Globus pallidus (tissue), 1 donor: ENCODE data around the gene KSR2.
"Not testable (repeated sequence)": the region's sequence is repeated elsewhere in the genome, so short reads cannot be mapped to it uniquely, and the experiment has no call there.

Experiments used
- DNase-seq: peaks from one replicate; pipeline ENCODE4 v3.0.0-alpha.2; 2015; ENCODE audit warnings: low spot score

KSR2 gene

GRCh38 chr12:117821480-117822175 lies 147.2 kb downstream of the KSR2 start:
- no peak for DNase-seq

GRCh38 chr12:117820216-117820907 lies 148.4 kb downstream of the KSR2 start:
- DNase-seq, result no peak

- no peak for DNase-seq
These were observed 149.6 kb downstream of the KSR2 start for GRCh38 chr12:117819160-117819559.

- no peak for DNase-seq
These were observed 150.4 kb downstream of the KSR2 start for GRCh38 chr12:117818400-117818799.

DNA sequence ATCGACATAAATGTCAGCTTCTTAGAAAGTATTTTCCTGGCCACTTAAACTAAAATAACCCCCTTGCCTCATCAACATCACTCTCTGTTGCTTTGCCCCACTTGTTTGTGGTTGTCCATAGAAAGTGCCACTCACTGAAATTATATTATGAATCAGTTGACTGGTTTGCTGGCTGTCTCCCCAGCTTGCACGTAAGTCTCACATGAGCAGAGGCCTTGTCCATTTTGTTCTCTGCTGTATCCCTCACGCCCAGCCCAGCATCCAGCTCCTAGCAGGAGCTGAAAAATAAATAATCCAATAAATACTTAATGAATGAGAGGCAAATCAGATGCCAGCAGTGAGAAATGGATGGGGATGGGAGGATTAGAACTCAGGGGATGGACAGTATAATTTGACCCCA lies 159.3 kb downstream of the KSR2 start:
- DNase-seq, result no peak

DNA sequence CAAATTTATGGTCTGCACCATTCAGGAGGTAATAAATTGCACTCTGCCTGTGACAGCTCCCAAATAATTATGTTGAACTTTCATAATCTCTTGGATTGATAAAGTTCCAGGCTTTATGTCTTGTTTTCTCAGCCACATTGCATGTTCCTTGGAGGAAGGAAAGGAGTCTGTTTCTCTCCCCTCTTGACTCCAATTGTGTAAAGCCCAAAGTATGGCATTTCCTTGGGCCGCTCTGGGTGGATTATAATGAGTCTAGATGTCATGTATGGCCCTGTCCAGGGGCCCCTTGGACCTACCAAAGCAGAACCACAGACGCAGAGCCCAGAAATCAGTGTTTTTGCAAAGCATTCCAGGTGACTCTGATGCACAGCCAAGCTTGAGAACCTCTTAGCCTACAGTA lies 160.8 kb downstream of the KSR2 start:
- no peak for DNase-seq

- no peak for DNase-seq
These were observed 161.4 kb downstream of the KSR2 start for GRCh38 chr12:117807355-117807754.

- no peak for DNase-seq
These were observed 162.9 kb downstream of the KSR2 start for GRCh38 chr12:117805865-117806264.

DNA sequence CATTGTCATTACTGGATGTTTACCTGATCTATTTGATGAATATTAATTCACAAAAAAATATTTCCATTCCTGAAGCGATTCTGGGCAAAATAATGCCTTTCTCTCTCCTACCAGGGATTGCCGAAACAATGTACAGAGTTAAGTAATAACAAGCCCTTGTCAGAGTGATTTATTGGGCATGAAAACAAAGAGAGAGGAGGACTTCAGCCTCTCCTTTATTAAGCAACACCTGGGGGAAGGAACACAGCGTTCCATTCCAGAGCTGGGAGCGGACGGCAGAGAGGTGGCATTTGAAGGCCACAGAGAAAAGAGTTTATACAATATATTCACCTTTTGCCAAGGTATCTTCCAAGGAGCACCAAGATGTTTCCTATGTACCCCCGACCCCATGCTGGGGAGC lies 165.8 kb downstream of the KSR2 start:
- no peak for DNase-seq

DNA sequence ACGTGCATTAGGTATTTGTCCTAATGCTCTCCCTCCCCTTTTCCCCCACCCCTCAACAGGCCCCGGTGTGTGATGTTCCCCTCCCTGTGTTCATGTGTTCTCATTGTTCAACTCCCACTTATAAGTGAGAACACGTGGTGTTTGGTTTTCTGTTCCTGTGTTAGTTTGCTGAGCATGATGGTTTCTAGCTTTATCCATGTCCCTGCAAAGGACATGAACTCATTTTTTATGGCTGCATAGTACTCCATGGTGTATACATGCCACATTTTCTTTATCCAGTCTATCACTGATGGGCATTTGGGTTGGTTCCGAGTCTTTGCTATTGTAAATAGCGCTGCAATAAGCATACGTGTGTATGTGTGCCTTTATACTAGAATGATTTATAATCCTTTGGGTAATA lies 168.1 kb downstream of the KSR2 start:
- not testable (repeated sequence) for DNase-seq

GRCh38 chr12:117797202-117797601 lies 171.6 kb downstream of the KSR2 start:
- DNase-seq, result no peak

- DNase-seq, result no peak
These were observed 175.8 kb downstream of the KSR2 start for GRCh38 chr12:117792877-117793424.

DNA sequence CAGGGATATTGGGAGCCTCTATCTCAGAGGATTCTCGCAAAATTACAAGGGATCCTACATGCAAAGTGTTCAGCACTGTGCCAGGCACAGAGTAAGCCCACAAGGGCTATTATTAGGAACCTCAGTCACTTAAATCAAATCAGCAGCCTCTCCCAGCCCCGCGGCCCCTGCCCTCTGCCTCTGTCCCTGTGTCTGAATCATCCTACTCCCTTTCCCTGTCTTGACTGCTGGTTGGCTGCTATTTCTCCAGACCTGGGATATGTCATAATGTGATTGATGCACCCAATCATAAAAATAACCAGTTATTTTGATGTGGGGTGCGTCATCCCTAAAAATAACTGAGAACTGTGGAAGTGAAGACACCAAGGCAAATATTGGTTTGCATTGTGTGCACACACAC lies 176.3 kb downstream of the KSR2 start:
- DNase-seq, result no peak

DNA sequence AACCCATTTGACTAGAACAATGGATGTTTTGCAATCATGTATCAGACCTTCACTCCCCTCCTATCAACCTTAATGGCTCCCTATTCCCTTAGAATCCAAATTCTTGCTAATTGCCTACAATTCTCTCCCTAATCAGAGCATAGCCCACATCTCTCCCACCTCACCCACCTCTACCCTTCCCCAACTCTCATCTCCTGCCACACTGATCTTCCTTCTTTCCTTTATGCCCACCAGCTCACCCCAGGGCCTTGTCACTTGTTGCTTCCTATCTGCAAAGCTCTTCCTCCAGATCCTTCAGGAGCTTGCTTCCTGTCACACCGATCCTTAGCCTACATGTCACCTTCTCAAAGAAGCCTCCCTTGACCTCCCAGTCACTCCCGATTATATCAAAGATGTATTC lies 177.8 kb downstream of the KSR2 start:
- no peak for DNase-seq

DNA sequence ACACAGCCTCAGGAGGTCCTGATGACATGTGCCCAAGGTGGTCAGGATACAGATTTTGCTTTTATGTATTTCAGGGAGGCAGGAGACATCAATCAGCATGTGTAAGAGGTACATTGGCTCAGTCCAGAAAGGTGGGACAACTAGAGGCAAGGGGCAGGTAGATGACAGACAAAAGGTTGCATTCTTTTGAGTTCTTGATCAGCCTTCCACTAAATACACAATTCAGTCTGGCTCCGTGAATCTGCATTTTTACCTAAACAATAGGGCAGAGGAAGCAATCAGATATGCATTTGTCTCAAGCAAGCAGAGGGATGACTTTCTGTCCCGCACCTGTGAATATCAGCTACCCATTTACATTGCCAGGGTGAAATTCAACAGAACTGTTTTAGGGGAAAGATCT lies 178.6 kb downstream of the KSR2 start:
- DNase-seq, result no peak

GRCh38 chr12:117789195-117789912 lies 179.4 kb downstream of the KSR2 start:
- no peak for DNase-seq

- no peak for DNase-seq
These were observed 190.1 kb downstream of the KSR2 start for GRCh38 chr12:117778656-117779055.

DNA sequence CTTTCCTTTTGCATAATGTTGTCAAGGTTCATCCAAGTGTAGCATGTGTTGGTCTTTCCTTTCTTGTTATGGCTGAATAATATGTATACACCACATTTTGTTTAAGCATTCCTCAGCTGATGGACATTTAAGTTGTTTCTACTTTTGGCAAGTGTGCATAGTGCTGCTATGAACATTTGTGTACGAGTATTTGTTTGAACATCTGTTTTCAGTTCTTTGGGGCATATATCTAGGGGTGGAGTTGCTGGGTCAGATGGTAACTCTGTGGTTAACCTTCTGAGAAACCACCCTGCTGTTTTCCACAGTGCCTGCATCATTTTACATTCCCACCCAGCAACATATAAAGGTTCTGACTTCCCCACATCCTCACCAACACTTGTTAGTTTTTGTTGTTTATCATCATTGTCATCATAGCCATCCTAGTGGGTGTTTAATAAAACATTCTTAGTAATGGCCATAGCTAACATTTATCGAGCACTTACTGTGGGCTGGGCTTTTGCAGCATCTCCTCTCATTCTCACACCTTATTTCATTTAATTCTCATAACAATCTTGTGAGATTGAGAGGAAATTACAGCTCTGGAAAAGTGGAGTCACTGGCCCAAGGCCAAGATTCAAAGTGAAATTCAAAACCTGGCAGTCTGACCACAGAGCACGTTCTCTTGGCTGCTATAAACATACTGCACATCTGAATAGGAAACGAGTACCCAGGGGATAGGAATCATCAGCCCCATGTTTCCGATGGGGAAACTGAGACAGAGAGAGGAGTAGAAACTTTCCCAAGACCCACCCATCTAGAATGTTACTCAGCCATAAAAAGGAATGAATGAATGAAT lies 193.6 kb downstream of the KSR2 start:
- DNase-seq, result no peak

GRCh38 chr12:117768860-117769259 lies 199.9 kb downstream of the KSR2 start:
- no peak for DNase-seq

GRCh38 chr12:117766008-117766407 lies 202.8 kb downstream of the KSR2 start:
- DNase-seq, result no peak

- no peak for DNase-seq
These were observed 206.6 kb downstream of the KSR2 start for GRCh38 chr12:117762143-117762542.

GRCh38 chr12:117761528-117762100 lies 207.2 kb downstream of the KSR2 start:
- no peak for DNase-seq
